GM19467 (cell line): ENCODE data around the gene SOX2.

Source experiments
- ATAC-seq: cut with Tn5 transposase; IDR thresholded peaks from one replicate; pipeline ENCODE4 v1.9.1; 2021; ENCODE audit warnings: mild to moderate bottlenecking, moderate library complexity; ENCODE audit not compliant: unreplicated experiment

SOX2 gene

GRCh38 chr3:181721046-181721875, 9.5 kb downstream of the SOX2 start:
- ATAC-seq = no peak

DNA sequence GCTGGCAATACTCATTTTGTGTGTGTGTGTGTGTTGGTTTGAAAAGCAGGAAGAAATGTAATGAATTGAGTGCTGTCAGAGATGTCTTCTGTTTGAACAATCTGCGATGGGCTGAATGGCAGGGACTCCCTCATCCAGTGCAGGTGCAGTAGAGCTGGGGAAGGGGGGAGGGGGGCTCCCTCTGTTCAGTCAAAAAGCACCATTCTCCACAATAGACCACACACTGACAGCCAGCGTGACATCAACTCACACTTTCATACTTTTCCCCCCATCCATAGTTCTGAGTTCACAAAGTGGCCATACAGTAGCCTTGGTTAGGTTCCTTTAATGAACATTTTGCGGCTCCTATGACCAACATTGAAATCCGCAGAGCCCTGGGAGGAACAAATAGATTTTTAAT, 10.4 kb downstream of the SOX2 start:
- ATAC-seq = no peak

DNA sequence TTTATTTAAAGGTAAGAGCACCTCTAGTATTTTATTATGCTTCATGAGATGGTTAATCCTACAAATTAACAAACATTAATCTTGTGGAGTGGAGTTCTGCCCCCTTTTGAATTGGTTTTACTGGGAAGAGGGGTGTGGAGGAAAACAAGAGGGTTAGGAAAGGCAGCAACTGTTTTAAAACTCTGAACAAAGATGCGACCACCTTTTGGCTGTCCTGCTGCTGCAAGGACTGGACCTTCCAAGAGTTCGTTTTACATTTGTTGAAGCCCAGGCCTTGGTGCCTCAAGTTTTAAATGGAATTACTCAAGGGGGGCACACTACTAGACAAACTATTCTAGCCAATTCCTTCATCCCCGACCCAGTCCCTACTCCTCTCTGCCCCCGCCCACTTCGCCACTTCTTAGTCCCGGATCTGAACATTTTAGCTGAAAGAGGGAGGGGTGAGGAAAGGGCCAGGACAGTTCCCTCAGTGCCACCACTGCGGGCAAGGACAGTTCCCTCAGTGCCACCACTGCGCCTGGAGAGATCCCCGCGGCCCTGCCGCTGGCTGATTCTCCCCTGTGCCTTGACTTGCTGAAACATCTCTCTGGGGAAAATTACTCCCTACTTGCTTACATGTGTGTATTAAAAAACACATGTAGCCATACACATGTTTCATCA, 11.2 kb downstream of the SOX2 start:
- ATAC-seq = no peak

DNA sequence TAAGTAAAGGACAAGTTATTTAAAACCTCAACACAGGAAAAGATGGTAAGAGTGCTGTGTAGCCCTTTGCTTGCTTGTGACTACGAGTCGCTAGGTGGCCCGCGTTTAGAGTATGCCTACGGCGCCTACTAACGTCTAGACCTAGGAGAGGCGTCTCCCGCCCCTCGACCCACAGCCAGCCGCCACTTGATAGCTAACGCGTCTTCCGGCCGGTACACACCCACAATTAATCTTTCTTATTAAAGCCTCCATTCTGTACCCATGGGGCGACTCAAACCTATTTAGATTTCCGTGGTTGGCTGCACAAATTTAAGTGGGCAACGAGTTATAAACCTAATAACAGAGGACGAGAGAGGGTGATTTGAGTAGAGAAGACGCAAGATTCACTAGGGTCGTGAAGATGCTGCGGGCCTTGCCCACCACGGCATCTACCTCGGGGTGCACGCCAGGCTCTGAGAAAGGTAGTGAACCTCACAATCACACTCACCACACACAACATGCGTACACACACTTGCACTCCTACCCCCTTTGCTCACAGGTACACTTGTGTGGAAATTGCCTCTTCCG, 12.0 kb downstream of the SOX2 start:
- no peak for ATAC-seq

DNA sequence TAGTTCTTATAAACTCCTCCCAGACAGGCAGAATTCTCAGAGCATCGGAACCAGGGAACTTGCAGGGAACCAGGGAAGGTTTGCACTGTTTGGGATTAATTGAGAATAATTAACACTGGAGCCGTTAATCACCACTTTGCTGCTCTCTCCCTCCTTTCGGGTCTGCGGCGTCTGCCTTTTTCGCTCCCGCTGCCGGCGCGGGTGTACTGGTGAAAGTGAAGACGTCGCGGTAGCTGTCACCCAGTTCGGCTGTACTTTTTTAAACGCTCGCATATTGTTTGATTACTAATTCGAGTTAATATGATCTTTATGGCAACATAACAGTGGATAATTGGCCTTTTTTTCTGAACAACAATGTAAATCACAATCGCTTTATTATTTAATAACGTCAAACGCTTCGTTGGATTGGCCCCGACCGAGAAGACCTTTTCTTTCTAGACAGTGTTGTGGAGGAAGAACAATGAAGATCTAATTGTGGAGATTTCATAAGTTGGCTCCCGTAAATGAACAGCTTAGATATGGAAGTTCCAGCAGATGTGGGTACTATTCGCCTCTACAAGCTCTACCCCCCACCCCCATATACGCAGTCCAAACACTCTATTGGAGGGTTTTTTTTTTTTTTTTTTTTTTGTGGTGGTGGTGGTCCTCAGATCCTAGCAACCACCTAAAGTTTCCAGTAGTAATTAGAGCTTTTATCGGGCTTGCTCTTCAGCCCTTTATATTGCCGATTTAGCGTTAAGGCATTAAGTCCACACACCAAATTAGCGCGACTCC, 12.7 kb downstream of the SOX2 start:
- ATAC-seq = no peak

DNA sequence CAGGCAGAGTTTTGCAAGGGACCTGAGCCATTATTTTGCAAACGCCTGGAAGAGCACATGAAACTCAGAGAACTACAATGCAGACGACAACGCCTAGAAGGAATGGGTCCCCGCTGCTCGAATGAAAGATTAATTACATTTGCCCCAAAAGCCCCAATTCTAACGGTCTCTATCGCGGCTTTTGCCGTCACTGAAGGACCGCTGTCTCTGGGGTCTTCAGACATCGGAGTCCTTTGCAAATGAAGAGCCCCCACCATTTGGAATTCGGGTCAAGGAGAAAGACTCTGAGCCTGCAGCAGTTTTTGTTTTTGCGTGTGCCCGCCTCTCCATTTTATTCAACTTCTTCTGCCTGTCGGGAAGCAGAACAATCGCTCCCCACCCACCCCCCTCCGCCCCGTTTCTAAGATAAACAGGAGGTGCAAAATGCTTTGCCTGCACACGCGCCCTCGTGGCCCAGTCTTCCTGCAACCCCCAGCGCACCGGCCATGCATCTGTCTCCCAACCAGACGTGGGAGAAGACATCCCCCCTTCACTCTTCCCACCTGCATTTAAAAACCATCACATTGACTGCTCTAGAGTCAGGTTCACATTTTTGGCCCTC, 13.5 kb downstream of the SOX2 start:
- ATAC-seq = no peak

DNA sequence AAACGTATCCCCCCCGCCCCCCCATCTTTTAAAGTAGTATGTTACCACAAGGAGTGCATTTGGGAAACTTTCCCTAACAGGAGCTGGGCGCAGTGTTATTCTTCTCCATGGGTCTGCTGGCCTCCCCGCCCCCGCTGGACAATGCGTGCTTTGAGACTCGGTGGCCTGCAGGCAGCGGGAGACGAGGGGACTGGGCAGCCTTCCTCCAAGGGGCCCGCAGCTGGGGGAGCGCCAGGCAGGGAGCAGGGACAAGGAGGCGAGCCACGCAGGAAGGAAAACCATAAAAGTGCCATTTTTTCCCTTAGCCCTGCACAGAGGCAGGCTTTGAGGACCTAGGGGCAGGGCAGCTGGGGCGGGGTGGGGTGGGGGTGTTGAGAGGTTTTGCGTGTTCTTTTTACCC, 14.1 kb downstream of the SOX2 start:
- no peak for ATAC-seq

DNA sequence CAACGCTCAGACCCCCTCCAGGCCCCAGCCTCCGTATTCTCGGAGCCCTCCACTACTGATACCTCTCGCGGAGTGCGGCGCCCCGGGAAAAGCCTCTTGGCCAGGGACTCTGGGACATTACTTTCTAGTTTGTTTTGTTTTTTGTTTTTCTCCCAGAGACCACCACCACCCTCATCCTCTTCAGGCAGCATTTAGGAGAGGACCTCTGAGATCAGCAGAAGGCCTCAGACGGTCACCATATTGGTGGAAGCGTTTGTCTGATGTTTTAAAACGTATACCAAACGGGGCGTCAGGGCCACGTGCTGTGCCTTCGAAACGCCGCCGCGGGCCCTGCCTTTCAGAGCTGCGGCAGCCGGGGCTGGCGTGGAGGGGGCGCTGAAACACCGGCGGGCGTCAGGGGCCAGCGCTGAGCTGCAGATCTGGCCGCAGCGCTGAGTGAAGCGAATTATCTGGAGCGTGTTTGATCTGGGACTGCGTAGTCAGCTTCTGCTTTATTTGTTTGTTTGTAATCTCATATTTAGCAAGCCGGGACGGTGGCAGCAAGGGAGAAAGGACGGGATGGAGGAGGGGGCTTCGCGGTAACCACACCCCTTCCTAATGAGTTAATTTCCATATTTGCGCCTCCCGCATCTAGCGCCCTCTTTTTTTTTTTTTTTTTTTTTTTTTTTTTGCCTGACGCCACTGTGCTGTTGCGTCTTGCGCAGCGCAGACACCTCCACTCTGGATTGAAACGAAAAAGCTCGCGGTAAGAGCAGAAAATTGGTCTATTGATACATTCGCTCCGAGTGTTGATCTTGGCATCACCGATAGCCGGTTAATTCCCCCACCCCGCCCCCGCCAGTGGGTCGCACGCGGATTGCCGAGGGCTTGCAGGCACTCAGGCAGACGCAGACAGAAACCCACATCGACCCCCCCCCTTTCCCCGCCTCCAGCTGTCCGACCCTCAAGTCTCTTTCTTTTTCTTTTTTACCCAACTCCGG, 14.9 kb downstream of the SOX2 start:
- ATAC-seq = no peak

DNA sequence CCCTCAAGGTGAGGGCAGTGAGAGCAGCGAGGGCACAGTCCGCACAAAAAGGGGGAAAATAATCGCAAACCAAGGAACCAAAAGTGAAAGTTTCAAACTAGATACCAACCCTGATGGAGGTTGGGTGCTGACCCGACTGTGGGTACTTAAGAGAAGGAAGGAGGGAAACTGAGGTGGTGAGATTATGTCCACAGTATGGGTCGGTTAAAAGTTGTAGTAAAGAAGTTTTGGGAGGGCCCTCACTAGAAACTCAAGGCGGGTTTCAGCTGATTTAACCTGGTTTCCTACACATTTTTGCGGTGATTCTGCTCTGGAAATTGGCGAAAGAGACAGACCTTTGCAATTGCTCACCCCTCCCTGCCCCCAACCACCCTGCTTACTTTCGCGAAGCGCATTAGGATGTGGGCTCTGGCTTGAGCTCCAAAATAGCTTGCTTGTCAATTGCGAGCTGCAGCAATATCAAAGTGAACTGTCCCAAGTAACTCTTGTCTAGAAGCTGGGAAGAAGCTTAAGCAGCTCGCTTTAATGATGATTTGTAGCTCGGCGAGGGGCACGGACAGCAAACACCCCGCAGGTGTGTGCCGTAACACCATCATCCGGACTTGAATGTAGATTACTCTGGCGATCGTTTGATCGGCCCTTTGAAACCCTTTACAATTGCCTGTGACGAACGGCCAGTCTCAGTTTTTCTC, 15.8 kb downstream of the SOX2 start:
- ATAC-seq = no peak

GRCh38 chr3:181728470-181729340, 17.0 kb downstream of the SOX2 start:
- no peak for ATAC-seq

GRCh38 chr3:181729341-181729869, 17.7 kb downstream of the SOX2 start:
- ATAC-seq = no peak

DNA sequence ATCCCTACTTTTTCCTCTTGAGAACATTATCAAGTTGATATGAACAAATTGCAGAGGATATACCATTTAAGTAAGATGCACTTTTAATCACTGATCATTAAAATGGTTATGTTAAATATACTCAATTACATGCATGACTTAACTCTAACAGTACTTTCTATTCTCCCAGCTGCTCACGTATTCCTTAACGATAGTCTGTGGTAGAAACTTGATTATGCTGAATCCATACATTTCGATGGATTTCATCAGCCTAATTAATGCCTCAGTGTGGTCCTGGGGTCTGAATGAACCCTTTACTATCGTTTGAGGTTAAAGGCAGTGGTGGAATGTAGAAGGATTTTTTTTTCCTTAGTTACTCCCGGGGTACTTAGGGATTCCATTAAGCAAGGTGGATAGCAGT, 18.6 kb downstream of the SOX2 start:
- ATAC-seq = no peak

DNA sequence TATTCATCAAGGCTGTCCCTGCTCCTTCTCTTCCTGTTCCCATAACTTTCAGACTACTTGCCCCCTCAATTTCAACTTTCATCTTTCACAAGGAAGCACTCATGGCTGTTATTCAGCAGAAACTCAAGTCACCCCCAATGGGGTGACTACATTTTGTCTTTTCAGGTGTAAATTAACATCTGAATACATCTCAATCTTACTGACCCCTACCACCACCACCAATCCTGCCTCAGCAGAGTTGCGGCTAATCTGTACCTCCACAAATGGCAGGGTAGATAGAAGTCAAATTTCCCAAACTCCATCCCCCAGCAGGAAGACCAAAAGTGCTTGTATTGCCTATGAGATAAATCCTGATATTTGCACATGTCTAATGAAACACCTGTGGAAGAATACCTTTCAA, 19.2 kb downstream of the SOX2 start:
- ATAC-seq = no peak

- ATAC-seq = no peak
Measured at GRCh38 chr3:181735911-181736310, 24.2 kb downstream of the SOX2 start.

- ATAC-seq = no peak
Measured at GRCh38 chr3:181738551-181738950, 26.8 kb downstream of the SOX2 start.

DNA sequence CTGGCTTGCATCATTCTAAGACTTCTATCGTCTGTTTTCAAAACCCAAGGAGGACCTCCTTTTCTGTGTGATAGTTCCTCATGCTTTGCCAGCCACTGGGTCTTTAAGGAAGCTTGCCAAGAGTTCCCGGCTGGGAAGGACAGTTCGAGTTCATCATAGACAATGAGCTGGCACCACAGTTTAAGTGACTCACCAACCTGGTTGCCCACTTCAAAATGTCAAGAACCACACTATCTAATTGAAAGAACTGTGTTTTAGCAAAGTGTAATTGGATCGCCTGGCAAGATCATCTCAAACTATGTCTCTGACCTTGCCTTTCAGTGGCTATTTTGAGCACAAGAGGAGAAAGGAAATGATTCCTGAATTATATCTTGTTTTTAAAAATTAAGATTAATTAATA, 27.9 kb downstream of the SOX2 start:
- no peak for ATAC-seq

GRCh38 chr3:181741417-181741816, 29.7 kb downstream of the SOX2 start:
- ATAC-seq = no peak

- ATAC-seq = no peak
Measured at GRCh38 chr3:181752202-181752671, 40.5 kb downstream of the SOX2 start.
